Measurements from ENCODE around the gene FOXM1.

Gene FOXM1

DNA sequence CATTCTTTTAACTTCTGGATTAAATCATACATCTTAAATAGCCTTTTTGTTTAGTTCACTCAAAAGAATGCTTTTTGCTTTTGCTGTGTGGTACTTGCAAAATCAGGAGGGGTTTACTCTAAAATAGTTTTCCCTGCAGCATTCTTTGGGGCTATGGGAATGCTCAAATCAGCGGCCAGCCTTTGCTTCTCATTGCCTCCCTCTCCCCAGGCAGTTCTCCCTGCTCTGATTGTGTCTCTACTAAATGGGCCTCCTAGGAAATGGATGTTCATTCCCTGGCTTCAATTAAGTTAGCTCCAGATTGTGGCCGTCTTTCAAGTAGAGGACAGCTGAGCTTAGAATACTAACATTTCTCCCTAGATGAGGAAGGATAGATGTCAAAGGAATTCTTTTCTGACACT is 18.1 kb upstream of the FOXM1 start:
- Histone ChIP-seq H3K4me2 (ENCODE audit: low read depth, low read length) (no peak overlapping the region), H3K4me3 (ENCODE audit: low read length) (no peak overlapping the region), H3K9ac (ENCODE audit: low read length) (no peak overlapping the region), H3K27me3 (replicated peaks; ENCODE audit: insufficient read depth, low read length) (no peaks in the 10 kb centered on the region), H3F3A (ENCODE audit: insufficient read depth, low read length) (no peaks in the 10 kb centered on the region), H3K27ac (ENCODE audit: low read length) (no peak overlapping the region), H2AFZ (ENCODE audit: low read length) (no peak overlapping the region), H3K9me2 (replicated peaks; ENCODE audit: insufficient read depth, low read length) (no peaks in the 10 kb centered on the region), H3K79me2 (ENCODE audit: low read length) (peaks cover 7% of the 10 kb centered on the region), H3K9me3 (replicated peaks; ENCODE audit: insufficient read depth, low read length) (no peaks in the 10 kb centered on the region), H3K36me3 (replicated peaks; ENCODE audit: insufficient read depth, low read length) (no peaks in the 10 kb centered on the region), H4K20me1 (ENCODE audit: insufficient read depth, low read length) (no peaks in the 10 kb centered on the region), H3K4me1 (ENCODE audit: low read length) (0 out of 2 replicates have a peak, but pooled peaks cover 3% of the 10 kb centered on the region)
- DNase-seq: no peak
- TF ChIP-seq EZH2phosphoT487 (IDR thresholded peaks at IDR 0.05; ENCODE audit: low read length) (no peak), EZH2 (optimal IDR thresholded peaks at IDR 0.05; ENCODE audit: low read depth, low read length) (no peak), CTCF (IDR thresholded peaks at IDR 0.05; ENCODE audit: low read length) (no peak)

DNA sequence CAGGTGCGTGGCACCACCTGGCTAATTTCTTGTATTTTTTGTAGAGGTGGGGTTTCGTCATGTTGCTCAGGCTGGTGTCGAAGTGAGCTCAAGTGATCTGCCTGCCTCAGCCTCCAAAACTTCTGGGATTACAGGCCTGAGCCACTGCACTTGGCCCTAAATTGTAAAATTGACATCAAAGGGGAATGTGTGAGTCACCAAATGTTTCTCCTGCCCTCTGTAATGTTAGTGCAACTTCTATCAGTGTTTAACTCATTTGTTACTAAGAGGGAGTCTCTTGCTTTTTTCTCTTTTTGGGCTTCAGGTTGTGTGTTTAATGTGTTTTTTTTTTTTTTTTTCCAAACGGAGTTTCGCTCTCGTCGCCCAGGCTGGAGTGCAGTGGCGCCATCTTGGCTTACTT is 16.0 kb upstream of the FOXM1 start:
- H3K9me3 ChIP-seq (replicated peaks; ENCODE audit: insufficient read depth, low read length): no peaks in the 10 kb centered on the region

GRCh38 chr12:2892246-2892645 is 15.3 kb upstream of the FOXM1 start:
- no peak for DNase-seq
- 0 out of 2 replicates have a peak, but pooled peaks cover 3% of the 10 kb centered on the region for H3F3A ChIP-seq (ENCODE audit: insufficient read depth, low read length)
- H3K9ac ChIP-seq (ENCODE audit: low read length): no peak overlapping the region
- TF ChIP-seq EZH2phosphoT487 (IDR thresholded peaks at IDR 0.05; ENCODE audit: low read length) (no peak), CTCF (IDR thresholded peaks at IDR 0.05; ENCODE audit: low read length) (no peak), EZH2 (optimal IDR thresholded peaks at IDR 0.05; ENCODE audit: low read depth, low read length) (no peak)
- no peak overlapping the region for H2AFZ ChIP-seq (ENCODE audit: low read length)
- H3K79me2 ChIP-seq (ENCODE audit: low read length): peaks cover 7% of the 10 kb centered on the region
- no peaks in the 10 kb centered on the region for H3K27me3 ChIP-seq (replicated peaks; ENCODE audit: insufficient read depth, low read length)
- 0 out of 2 replicates have a peak, but pooled peaks cover 4% of the 10 kb centered on the region for H3K4me1 ChIP-seq (ENCODE audit: low read length)
- H3K9me2 ChIP-seq (replicated peaks; ENCODE audit: insufficient read depth, low read length): no peaks in the 10 kb centered on the region
- no peak overlapping the region for H3K27ac ChIP-seq (ENCODE audit: low read length)
- no peaks in the 10 kb centered on the region for H3K36me3 ChIP-seq (replicated peaks; ENCODE audit: insufficient read depth, low read length)
- H3K9me3 ChIP-seq (replicated peaks; ENCODE audit: insufficient read depth, low read length): no peaks in the 10 kb centered on the region
- H3K4me3 ChIP-seq (ENCODE audit: low read length): no peak overlapping the region
- no peaks in the 10 kb centered on the region for H4K20me1 ChIP-seq (ENCODE audit: insufficient read depth, low read length)
- H3K4me2 ChIP-seq (ENCODE audit: low read depth, low read length): no peak overlapping the region

More for the DNA sequence above, 16.0 kb upstream of the FOXM1 start:
- Histone ChIP-seq H4K20me1 (ENCODE audit: insufficient read depth, low read length) (no peaks in the 10 kb centered on the region), H3K4me3 (ENCODE audit: low read length) (no peak overlapping the region), H2AFZ (ENCODE audit: low read length) (no peak overlapping the region), H3K4me1 (ENCODE audit: low read length) (0 out of 2 replicates have a peak, but pooled peaks cover 4% of the 10 kb centered on the region), H3F3A (ENCODE audit: insufficient read depth, low read length) (0 out of 2 replicates have a peak, but pooled peaks cover 3% of the 10 kb centered on the region), H3K36me3 (replicated peaks; ENCODE audit: insufficient read depth, low read length) (no peaks in the 10 kb centered on the region), H3K27me3 (replicated peaks; ENCODE audit: insufficient read depth, low read length) (no peaks in the 10 kb centered on the region), H3K9ac (ENCODE audit: low read length) (no peak overlapping the region), H3K4me2 (ENCODE audit: low read depth, low read length) (no peak overlapping the region), H3K27ac (ENCODE audit: low read length) (no peak overlapping the region), H3K79me2 (ENCODE audit: low read length) (peaks cover 7% of the 10 kb centered on the region), H3K9me2 (replicated peaks; ENCODE audit: insufficient read depth, low read length) (no peaks in the 10 kb centered on the region)
- DNase-seq: no peak
- TF ChIP-seq CTCF (IDR thresholded peaks at IDR 0.05; ENCODE audit: low read length): no peak
- TF ChIP-seq EZH2phosphoT487 (IDR thresholded peaks at IDR 0.05; ENCODE audit: low read length): no peak
- no peak for TF ChIP-seq EZH2 (optimal IDR thresholded peaks at IDR 0.05; ENCODE audit: low read depth, low read length)

All from MM.1S (cell line).